PC-9 (cell line): ENCODE results near the gene UBA5. TPM values are rescaled to one million over a fixed set of nuclear protein-coding genes. Genes with fewer than 3 reads are reported as not detected.
A peak's percentile ranks its signal among the peaks of the same experiment; 100 is the strongest.

Experiments used
- BruUV-seq: library from RNA; stranded (reverse); fragments of 400-500 nt; replicated peaks from 2 replicates; lab custom pipeline; 2021; lab: Mats Ljungman, UMichigan
- CTCF ChIA-PET: fragments of 300-600 bp; sonication (Branson Sonifier 250); formaldehyde crosslinking; loops from one replicate; lab custom pipeline; 2022; ENCODE audit warnings: antibody characterized with exemption; lab: Charles Lee
- POLR2A ChIA-PET: fragments of 300-600 bp; sonication (Branson Sonifier 250); formaldehyde crosslinking; loops from one replicate; lab custom pipeline; 2022; ENCODE audit warnings: antibody characterized with exemption; ENCODE audit not compliant: unreplicated experiment; lab: Charles Lee
- DNase-seq, 2 experiments: peaks; one replicate each; pipeline versions ENCODE4 v3.0.0 to v3.0.0-alpha.2; 2015 to 2022; ENCODE audit warnings: mixed read lengths in 1 of 2
- H2AFZ ChIP-seq: fragments of 200-600 bp; sonication (generic); 2 replicates; pipeline ENCODE4 v1.8.1; 2017; ENCODE audit warnings: antibody characterized with exemption
- H3F3A ChIP-seq: fragments of 200-600 bp; sonication (generic); 2 replicates; pipeline ENCODE4 v1.8.1; 2017; ENCODE audit warnings: antibody characterized with exemption, mild to moderate bottlenecking, low read depth; ENCODE audit not compliant: insufficient read depth
- H3K27ac ChIP-seq: fragments of 200-600 bp; sonication (generic); 2 replicates; pipeline ENCODE4 v1.6.1; 2016; ENCODE audit warnings: mixed run types
- H3K27me3 ChIP-seq: fragments of 200-600 bp; sonication (generic); 2 replicates; pipeline ENCODE4 v1.6.1; 2016; ENCODE audit warnings: low read depth, mixed run types; ENCODE audit not compliant: insufficient read depth
- H3K36me3 ChIP-seq: fragments of 200-600 bp; sonication (generic); 2 replicates; pipeline ENCODE4 v1.6.1; 2016; ENCODE audit warnings: low read depth, mixed run types
- H3K4me1 ChIP-seq: fragments of 200-600 bp; sonication (generic); replicated peaks from 2 replicates; pipeline ENCODE4 v1.6.1; 2016; ENCODE audit warnings: mixed run types; ENCODE audit not compliant: insufficient read depth
- H3K4me2 ChIP-seq: fragments of 200-600 bp; sonication (generic); 2 replicates; pipeline ENCODE4 v1.6.1; 2017; ENCODE audit warnings: mixed run types
- H3K4me3 ChIP-seq: fragments of 200-600 bp; sonication (generic); 2 replicates; pipeline ENCODE4 v1.6.1; 2016; ENCODE audit warnings: mixed run types
- H3K79me2 ChIP-seq: fragments of 200-600 bp; sonication (generic); 2 replicates; pipeline ENCODE4 v1.6.1; 2017; ENCODE audit warnings: low read depth, mixed run types
- H3K9me2 ChIP-seq: fragments of 200-600 bp; sonication (generic); 2 replicates; pipeline ENCODE4 v1.8.1; 2017; ENCODE audit warnings: mild to moderate bottlenecking; ENCODE audit not compliant: insufficient read depth
- H3K9me3 ChIP-seq: fragments of 200-600 bp; sonication (generic); 2 replicates; pipeline ENCODE4 v1.8.1; 2016; ENCODE audit warnings: low read depth; ENCODE audit not compliant: insufficient read depth
- H4K20me1 ChIP-seq: fragments of 200-600 bp; sonication (generic); 2 replicates; pipeline ENCODE4 v1.8.1; 2017; ENCODE audit not compliant: insufficient read depth
- CTCF ChIP-seq: fragments of 200-600 bp; sonication (generic); conservative IDR thresholded peaks from 2 replicates; pipeline ENCODE4 v1.6.1; 2017; ENCODE audit warnings: mixed run types, antibody characterized with exemption, mild to moderate bottlenecking, moderate library complexity
- EZH2 ChIP-seq: fragments of 200-600 bp; sonication (generic); IDR thresholded peaks from 2 replicates; pipeline ENCODE4 v1.8.0; 2017; ENCODE audit warnings: antibody characterized with exemption, low read depth
- intact Hi-C: fragments of 100-400 bp; cut with micrococcal nuclease; formaldehyde crosslinking; loops from one replicate; pipeline ENCODE4 v1.10.0; 2022; ENCODE audit not compliant: unreplicated experiment
- total RNA-seq: library from RNA; stranded (reverse); gene quantifications from 2 replicates; pipeline ENCODE4 v1.2.3, GENCODE V29; 2021

Gene UBA5
- total RNA-seq, 1 experiment from 2014 or later, result 41.6 TPM

GRCh38 chr3:132659000-132659364 lies 1.1 kb upstream of the UBA5 start:
- ChIA-PET CTCF (no interaction called here), POLR2A (interaction anchor here (0.7 kb wide), 2 partner anchors 25 to 1829 kb away, joined by 4 to 5 read pairs; no protein-coding TSS in a partner anchor)
- H3K4me3 ChIP-seq, result peak overlapping the region; percentile 82
- H4K20me1 ChIP-seq, result no peaks in the 10 kb centered on the region
- H3K79me2 ChIP-seq, result peaks cover 43% of the 10 kb centered on the region
- intact Hi-C loops, result no loop called here
- H3K4me2 ChIP-seq, result peak overlapping the region; percentile 94
- H2AFZ ChIP-seq, result peak overlapping the region; percentile 97
- no peaks in the 10 kb centered on the region for H3K9me2 ChIP-seq
- TF ChIP-seq EZH2 (no peak), CTCF (no peak)
- BruUV-seq, result no TSS peak
- peaks cover 23% of the 10 kb centered on the region for H3K4me1 ChIP-seq
- DNase-seq, result no peak
- no peaks in the 10 kb centered on the region for H3K9me3 ChIP-seq
- no peaks in the 10 kb centered on the region for H3K27me3 ChIP-seq
- H3F3A ChIP-seq, result peaks cover 10% of the 10 kb centered on the region; the same call in 1 of the 2 replicates
- H3K27ac ChIP-seq, result peak overlapping the region; percentile 70
- no peaks in the 10 kb centered on the region for H3K36me3 ChIP-seq

GRCh38 chr3:132659365-132660051 lies 621 bp upstream of the UBA5 start, which contains the start of gene ACAD11:
Gene ACAD11, minus strand, starts transcription at chr3:132659809. Its CDS starts 58 bp downstream, at chr3:132659751.
- Histone ChIP-seq H2AFZ (peak within 1 kb of the TSS; percentile 97), H3K4me1 (peaks cover 23% of the 10 kb centered on the region), H3K27ac (peak within 1 kb of the TSS; percentile 70), H3K9me2 (no peaks in the 10 kb centered on the region), H3K4me3 (peak within 1 kb of the TSS; percentile 82), H4K20me1 (no peaks in the 10 kb centered on the region), H3K27me3 (no peaks in the 10 kb centered on the region), H3K4me2 (peak within 1 kb of the TSS; percentile 94), H3K9me3 (no peaks in the 10 kb centered on the region), H3K36me3 (0 out of 2 replicates have a peak, but pooled peaks cover 3% of the 10 kb centered on the region), H3F3A (peaks cover 10% of the 10 kb centered on the region; the same call in 1 of the 2 replicates), H3K79me2 (peaks cover 44% of the 10 kb centered on the region)
- TF ChIP-seq EZH2, result no peak
- peak; percentile 58; the same call in 1 of the 2 replicates for TF ChIP-seq CTCF
- intact Hi-C loops, result no loop called here
- ChIA-PET POLR2A (interaction anchor here (0.7 kb wide), 2 partner anchors 25 to 1828 kb away, joined by 4 to 5 read pairs; no protein-coding TSS in a partner anchor), CTCF (no interaction called here)
- DNase-seq, result peak; percentile 56 to 69
- TSS peak; percentile 67 for BruUV-seq

- H3K4me3 ChIP-seq, result peak overlapping the region; percentile 82
- H3K36me3 ChIP-seq, result 0 out of 2 replicates have a peak, but pooled peaks cover 3% of the 10 kb centered on the region
- POLR2A ChIA-PET, result interaction anchor here (0.7 kb wide), 1 partner anchor 585 kb away, joined by 3 read pairs; no protein-coding TSS in a partner anchor
- no peaks in the 10 kb centered on the region for H3K9me3 ChIP-seq
- no TSS peak for BruUV-seq
- peaks cover 10% of the 10 kb centered on the region; the same call in 1 of the 2 replicates for H3F3A ChIP-seq
- peaks cover 44% of the 10 kb centered on the region for H3K79me2 ChIP-seq
- no peak for TF ChIP-seq EZH2
- 0 out of 2 replicates have a peak, but pooled peaks have one; percentile 8 for TF ChIP-seq CTCF
- H3K27me3 ChIP-seq, result no peaks in the 10 kb centered on the region
- no peaks in the 10 kb centered on the region for H3K9me2 ChIP-seq
- H4K20me1 ChIP-seq, result 0 out of 2 replicates have a peak, but pooled peaks cover 4% of the 10 kb centered on the region
- peaks cover 23% of the 10 kb centered on the region for H3K4me1 ChIP-seq
- H3K4me2 ChIP-seq, result peak overlapping the region; percentile 94
- intact Hi-C loops, result no loop called here
- CTCF ChIA-PET, result interaction anchor here (0.6 kb wide), 1 partner anchor 1980 kb away, joined by 4 read pairs; no protein-coding TSS in a partner anchor
- peak overlapping the region; percentile 70 for H3K27ac ChIP-seq
- H2AFZ ChIP-seq, result peak overlapping the region; percentile 97
- DNase-seq, result peak in 1 of 2 experiments; percentile 34
Observed at GRCh38 chr3:132660811-132661070, 612 bp downstream of the UBA5 start.
